AG09309 (cell line): ENCODE data around the gene SFTA2.

Experiments
- DNase-seq: peaks from one replicate; pipeline ENCODE4 v3.0.0-alpha.2; 2010; ENCODE audit warnings: low read depth
- H3K4me3 ChIP-seq: 2 replicates; pipeline ENCODE4 v1.5.1; 2011; ENCODE audit warnings: mild to moderate bottlenecking, low read depth, low read length, moderate library complexity; ENCODE audit not compliant: control insufficient read depth
- TF ChIP-seq, protein P1 (sequence below): IDR thresholded peaks from 2 replicates; pipeline ENCODE4 v1.5.1; 2011; ENCODE audit warnings: mild to moderate bottlenecking, low read depth, low read length, inconsistent platforms; ENCODE audit not compliant: insufficient read depth, control insufficient read depth; ENCODE audit errors: missing control alignments

Gene SFTA2

DNA sequence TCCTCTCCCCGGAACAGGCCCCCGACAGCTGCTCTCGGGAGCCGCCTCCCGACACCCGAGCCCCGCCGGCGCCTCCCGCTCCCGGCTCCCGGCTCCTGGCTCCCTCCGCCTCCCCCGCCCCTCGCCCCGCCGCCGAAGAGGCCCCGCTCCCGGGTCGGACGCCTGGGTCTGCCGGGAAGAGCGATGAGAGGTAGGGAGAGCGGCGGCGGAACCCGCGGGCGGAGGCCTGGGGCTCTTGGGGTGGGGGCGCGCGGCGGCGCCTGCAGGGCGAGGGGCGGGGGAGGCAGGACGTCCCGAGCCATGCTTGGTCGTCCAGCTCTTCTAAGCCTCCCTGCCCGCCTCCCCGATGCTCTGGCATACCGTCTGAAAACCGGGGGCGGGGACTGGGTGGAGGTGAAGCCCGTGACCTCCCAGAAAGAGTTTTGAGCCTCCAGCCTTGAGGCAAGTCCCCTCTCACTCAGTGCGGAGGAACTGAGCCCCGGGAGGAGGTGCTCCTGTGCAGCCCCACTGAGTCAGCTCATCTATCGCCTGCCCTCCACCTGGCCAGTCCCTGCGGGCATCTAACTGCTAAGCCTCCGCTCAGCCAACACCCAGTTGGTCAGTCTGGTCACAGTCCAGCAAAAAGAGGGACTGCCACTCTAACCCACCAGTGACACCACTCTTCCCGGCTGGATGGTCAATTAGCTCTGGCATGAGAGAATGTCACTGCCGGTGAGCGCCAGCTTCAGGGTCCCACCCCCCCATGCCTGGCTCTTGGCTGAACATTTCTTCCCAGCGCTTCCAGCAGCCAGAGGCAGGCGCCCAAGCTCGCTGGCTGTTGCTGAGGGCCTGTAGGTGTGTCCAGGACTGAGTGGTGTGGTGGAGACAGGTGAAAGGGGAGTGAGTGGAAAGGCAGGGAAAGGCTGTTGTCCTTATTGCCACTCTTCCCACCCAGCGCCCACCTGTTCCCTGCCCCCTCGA lies 47.2 kb downstream of the SFTA2 start:
- no peak for DNase-seq
- TF ChIP-seq, protein P1, sequence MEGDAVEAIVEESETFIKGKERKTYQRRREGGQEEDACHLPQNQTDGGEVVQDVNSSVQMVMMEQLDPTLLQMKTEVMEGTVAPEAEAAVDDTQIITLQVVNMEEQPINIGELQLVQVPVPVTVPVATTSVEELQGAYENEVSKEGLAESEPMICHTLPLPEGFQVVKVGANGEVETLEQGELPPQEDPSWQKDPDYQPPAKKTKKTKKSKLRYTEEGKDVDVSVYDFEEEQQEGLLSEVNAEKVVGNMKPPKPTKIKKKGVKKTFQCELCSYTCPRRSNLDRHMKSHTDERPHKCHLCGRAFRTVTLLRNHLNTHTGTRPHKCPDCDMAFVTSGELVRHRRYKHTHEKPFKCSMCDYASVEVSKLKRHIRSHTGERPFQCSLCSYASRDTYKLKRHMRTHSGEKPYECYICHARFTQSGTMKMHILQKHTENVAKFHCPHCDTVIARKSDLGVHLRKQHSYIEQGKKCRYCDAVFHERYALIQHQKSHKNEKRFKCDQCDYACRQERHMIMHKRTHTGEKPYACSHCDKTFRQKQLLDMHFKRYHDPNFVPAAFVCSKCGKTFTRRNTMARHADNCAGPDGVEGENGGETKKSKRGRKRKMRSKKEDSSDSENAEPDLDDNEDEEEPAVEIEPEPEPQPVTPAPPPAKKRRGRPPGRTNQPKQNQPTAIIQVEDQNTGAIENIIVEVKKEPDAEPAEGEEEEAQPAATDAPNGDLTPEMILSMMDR = no peak
- H3K4me3 ChIP-seq = peak overlapping the region; percentile 70

DNA sequence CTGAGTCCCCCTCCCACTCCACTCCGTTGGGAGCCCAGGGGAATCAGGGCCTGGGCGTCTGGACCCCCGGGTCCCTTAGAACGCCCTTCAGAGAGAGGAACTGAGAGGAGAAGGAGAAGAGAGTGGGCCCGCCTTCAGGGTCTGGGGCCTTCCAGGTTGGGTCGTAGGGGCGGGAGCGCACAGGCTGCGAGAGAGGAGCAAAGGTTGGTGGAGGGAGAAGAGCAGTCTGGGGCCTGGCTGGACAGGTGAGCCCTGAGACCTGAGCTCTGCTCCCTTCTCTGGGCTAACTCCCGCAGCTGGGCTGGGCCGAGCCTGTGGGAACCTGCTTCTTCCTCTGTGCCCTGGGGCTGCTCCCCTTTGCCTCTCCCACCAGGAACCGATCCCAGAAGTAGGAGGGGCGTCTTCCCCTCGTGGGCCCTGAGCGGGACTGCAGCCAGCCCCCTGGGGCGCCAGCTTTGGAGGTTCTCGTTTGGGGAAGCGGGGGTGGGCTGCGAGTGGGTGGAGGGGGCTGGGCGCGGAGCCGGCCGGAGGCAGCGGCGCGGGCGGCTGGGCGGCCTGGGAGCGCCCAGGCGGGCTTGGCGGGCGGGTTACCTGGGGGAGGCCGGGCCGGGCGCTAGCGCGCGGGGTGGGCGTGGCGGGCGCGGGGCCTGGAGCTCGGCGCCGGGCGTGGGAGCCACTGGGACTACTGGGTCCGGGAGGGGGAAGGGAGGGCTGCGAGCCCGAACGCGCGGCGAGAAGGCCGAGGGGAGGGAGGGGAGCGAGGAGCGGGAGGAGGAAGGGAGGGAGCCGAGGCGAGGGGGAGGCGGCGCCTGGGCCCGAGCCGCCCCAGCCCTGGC lies 48.1 kb downstream of the SFTA2 start, which contains the start of gene DDR1:
Gene DDR1 (plus strand): TSS at position 835 of the 836 bp plus-strand sequence. CDS start 4,211 bp downstream, outside the sequence.
- H3K4me3 ChIP-seq = peak within 1 kb of the TSS; percentile 70
- no peak for DNase-seq
- TF ChIP-seq, protein P1 = no peak

DNA sequence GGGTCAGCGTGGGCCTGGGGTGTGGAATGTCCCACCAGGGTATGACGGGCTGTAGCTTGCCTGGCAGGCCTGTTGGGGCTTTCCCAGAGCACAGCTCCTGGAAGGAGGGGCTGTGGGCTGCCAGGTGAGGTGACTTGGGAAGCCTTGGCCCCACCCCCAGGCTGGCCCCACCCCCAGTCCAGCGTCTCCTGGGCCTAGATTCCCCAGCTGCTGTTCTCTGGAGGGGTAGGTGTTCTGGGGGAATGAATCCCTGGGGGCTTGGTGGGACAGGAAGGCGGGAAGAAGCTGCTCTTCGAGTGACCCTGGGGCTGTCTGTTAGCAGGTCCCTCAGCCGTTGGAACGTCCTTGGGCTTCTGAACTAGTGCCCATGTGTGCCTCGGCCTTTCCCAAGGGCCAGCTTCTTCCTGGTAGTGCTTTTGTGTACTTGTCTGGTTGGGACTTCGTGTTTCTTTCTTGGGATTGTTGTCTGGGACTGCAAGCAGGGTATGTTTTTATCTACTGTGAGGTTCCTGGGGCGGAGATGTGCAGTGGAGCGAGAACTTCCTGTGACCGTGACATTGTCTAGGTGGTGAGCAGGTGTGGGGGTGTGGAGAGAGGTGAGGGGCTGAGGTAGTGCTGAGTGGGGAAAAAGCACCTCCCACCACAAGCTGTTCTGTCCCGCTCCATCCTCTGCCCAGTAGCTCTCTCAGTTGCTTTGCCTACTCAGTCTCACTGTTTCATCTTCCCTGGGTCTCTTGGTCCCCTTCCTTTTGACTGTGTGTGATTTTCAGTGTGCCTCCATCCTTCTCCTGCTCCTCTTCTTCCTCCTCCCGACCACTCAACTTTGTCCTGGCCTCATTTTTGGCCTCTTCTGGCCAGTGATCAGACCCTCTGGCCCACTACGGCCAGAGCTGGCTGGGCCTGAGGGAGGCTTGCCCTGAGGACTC lies 48.9 kb downstream of the SFTA2 start:
- no peak overlapping the region for H3K4me3 ChIP-seq
- no peak for DNase-seq
- TF ChIP-seq, protein P1 = no peak

DNA sequence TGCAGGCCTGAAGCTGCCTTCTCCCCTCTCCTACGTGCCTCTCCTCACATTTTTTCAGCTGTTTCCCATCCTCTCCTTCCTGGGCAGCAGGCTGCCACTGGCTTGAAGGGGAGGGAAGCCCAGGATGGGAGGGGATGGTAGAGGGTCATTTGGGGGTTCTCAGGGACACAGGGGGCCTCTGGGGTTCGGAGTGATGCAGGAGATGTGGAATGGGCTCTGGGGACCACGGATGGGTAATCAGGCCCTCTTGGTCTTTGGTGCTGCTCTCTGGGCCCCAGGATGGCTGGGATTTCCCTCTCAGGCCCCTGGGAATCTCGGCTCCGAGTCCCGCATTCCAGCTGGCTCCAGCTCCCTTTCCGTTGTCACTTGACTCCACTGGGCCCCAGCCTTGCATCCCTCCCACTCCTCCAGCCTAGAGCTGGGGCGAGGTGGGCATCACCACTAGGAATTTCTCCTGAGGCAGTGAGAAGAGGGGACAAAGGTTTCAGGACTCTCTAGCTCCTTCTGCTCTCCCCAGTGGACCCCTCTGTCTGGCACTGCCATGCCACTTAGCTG lies 49.7 kb downstream of the SFTA2 start:
- DNase-seq = no peak
- TF ChIP-seq, protein P1 = no peak
- no peak overlapping the region for H3K4me3 ChIP-seq

DNA sequence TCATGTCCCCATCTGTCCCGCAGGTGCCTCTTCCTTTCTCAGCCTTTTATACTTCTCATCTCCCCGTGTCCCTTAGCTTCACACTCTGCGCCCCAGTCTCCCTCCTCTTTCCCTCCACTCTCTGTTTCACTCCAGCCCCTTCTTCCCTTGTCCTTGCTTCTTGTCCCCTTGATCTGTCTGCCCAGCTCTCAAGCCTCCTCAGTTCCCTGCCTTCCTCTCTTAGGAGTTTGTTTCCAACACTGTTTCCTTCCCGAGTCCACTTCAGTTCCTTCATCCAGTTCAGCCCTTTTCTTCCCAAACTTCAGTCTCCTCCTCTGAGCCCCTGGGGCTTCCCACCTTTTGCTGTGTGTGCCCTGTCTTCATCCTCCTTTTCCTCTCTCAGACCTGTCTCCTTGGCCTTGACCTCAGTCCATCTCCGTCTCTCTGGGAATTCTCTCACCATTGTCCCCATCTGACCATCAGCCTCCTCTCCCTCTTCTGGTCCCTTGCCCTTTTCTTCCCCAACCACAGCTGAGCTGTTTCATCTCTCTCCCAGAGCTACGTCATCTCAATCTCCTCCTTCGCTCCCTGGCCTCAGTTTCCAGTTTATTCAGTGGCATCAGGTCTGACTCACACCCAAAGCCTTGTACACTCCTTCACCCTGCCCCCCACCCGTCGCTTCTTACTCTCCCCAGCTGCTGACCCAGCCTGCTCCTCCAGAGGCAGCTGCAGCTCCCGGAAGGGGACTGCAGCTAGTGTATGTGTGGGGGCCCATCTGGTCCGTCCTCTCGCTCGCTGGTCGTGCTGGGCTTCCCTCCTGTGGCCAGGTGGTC lies 50.4 kb downstream of the SFTA2 start:
- TF ChIP-seq, protein P1 = no peak
- no peak overlapping the region for H3K4me3 ChIP-seq
- no peak for DNase-seq
